CD4-positive, alpha-beta memory T cell (primary cell): ENCODE data around the gene WASHC3. TPM values are rescaled to one million over a fixed set of nuclear protein-coding genes. Genes with fewer than 3 reads are reported as not detected.
A peak's percentile ranks its signal among the peaks of the same experiment; 100 is the strongest.

Experiments used
- CTCF ChIA-PET: fragments of 350-600 bp; sonication (Branson Sonifier 250); formaldehyde crosslinking; loops from one replicate; lab custom pipeline; 2021; ENCODE audit warnings: inconsistent platforms; ENCODE audit not compliant: partially characterized antibody; lab: Charles Lee
- POLR2A ChIA-PET: fragments of 350-600 bp; sonication (Branson Sonifier 250); formaldehyde crosslinking; loops from one replicate; lab custom pipeline; 2021; ENCODE audit not compliant: partially characterized antibody; lab: Charles Lee
- DNase-seq, 5 donors: peaks; one replicate each; pipeline versions ENCODE4 v3.0.0 to v3.0.0-alpha.2; 2020 to 2022; ENCODE audit warnings: mixed read lengths in 1 of 5
- H3K27ac ChIP-seq: one replicate; pipeline ENCODE4 v1.7.0; 2013; ENCODE audit warnings: low read depth, low read length
- H3K27me3 ChIP-seq: 2 replicates; pipeline ENCODE4 v1.7.0; 2013; ENCODE audit warnings: mild to moderate bottlenecking, low read length, moderate library complexity; ENCODE audit not compliant: insufficient read depth
- H3K36me3 ChIP-seq: 2 replicates; pipeline ENCODE4 v1.7.0; 2013; ENCODE audit warnings: mild to moderate bottlenecking, low read length, moderate library complexity; ENCODE audit not compliant: insufficient read depth
- H3K4me1 ChIP-seq: 2 replicates; pipeline ENCODE4 v1.7.0; 2013; ENCODE audit warnings: mild to moderate bottlenecking, low read length, moderate library complexity; ENCODE audit not compliant: insufficient read depth
- H3K4me3 ChIP-seq, 2 donors: one replicate each; pipeline ENCODE4 v1.7.0; 2013; ENCODE audit warnings: low read length in 2 of 2, mild to moderate bottlenecking in 1 of 2
- H3K9me3 ChIP-seq, 2 donors: one replicate each; pipeline ENCODE4 v1.7.0; 2013; ENCODE audit warnings: low read length in 2 of 2, control low read depth in 1 of 2; ENCODE audit not compliant: control insufficient read depth in 1 of 2
- H3K27ac Mint-ChIP-seq, 7 donors: one replicate each; pipeline ENCODE4 v1.8.0; 2020 to 2021; ENCODE audit warnings: mixed read lengths in 7 of 7, mild to moderate bottlenecking in 6 of 7, inconsistent platforms in 3 of 7, moderate library complexity in 3 of 7
- H3K27me3 Mint-ChIP-seq, 2 donors: one replicate each; pipeline ENCODE4 v1.8.0; 2020 to 2021; ENCODE audit warnings: mixed read lengths in 2 of 2
- H3K36me3 Mint-ChIP-seq, 2 donors: one replicate each; pipeline ENCODE4 v1.8.0; 2020 to 2021; ENCODE audit warnings: mixed read lengths in 2 of 2, inconsistent platforms in 1 of 2, mild to moderate bottlenecking in 1 of 2
- H3K4me1 Mint-ChIP-seq, 4 donors: one replicate each; pipeline ENCODE4 v1.8.0; 2020 to 2021; ENCODE audit warnings: mixed read lengths in 4 of 4, mild to moderate bottlenecking in 1 of 4
- H3K4me3 Mint-ChIP-seq, 8 donors: one replicate each; pipeline ENCODE4 v1.8.0; 2020 to 2021; ENCODE audit warnings: mixed read lengths in 8 of 8, mild to moderate bottlenecking in 7 of 8, moderate library complexity in 6 of 8, inconsistent platforms in 3 of 8
- H3K9me3 Mint-ChIP-seq, 8 donors: one replicate each; pipeline ENCODE4 v1.8.0; 2020 to 2021; ENCODE audit warnings: mixed read lengths in 8 of 8, mild to moderate bottlenecking in 5 of 8, inconsistent platforms in 3 of 8, moderate library complexity in 1 of 8
- intact Hi-C: fragments of 100-400 bp; cut with micrococcal nuclease; formaldehyde crosslinking; loops from one replicate; pipeline ENCODE4 v1.15.1; 2023
- polyA plus RNA-seq, 2 donors: library from polyadenylated mRNA; unstranded; fragments of 300-500 nt; fragmentation: Illumina TruSeq; gene quantifications; one replicate each; pipeline ENCODE4 v1.2.3, GENCODE V29; 2021
- total RNA-seq, 2 experiments: library from RNA; stranded (reverse); gene quantifications; one replicate each; pipeline ENCODE4 v1.2.3, GENCODE V29; 2021

Gene WASHC3
- total and polyA plus RNA-seq, 4 experiments from 2014 or later, result 44.6 to 107 (median 70.3) TPM

DNA sequence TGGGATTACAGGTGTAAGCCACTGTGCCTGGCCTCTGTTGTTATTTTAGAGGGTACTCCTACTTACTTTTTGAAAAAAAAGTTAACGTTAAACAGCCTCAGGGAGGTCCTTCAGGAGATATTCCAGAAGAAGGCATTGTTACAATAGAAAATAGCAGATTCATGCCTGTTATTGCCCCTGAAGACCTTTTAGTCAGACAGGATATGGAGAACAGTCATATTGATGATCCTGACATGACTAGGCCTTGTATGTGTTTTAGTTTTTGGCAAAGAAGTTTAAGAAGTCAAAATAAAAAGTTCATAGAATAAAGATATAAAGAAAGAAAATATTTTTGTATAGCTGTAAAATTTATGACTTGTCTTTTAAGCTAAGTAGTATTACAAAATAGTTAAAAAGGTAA, 45.3 kb downstream of the WASHC3 start:
- no peaks in the 10 kb centered on the region for H3K4me1 Mint-ChIP-seq

DNA sequence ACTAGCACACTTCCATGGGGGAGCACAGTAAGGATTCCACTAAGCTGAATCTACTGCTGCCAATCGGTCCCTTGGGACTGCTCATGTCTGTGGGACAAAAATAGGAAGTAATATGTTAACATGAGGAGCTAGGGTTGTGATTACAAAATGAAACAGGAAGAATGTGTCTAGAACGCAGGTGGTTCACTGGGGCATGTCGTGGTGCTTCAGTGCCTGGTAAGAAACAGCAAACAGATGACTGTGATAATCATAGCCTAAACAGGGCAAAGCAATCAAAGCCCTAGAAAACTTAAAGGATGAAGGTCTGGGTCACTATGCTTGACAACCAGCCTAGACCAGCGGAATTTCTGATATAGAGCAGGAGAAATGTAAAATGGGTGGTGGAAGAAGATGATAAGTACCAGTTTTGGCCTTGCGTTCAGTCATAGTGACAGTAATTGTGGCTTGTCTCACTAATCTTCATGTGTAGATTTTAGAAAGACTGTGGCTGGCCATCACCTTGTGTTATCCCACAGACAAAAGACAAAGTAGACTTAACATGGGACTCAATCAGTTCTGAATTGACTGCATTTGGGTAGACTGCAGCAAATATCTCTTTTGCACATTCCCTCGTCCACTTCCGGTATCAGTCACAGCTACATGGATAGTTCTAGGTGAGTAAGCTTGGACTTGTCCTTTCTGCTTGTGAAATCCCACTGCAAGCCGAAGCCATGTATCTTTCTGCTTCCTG, 51.4 kb downstream of the WASHC3 start:
- Mint-ChIP-seq H3K27me3 (no peaks in the 10 kb centered on the region), H3K4me1 (no peaks in the 10 kb centered on the region), H3K4me3 (no peak overlapping the region), H3K27ac (peak overlapping the region in 1 of 7 donors; percentile 53), H3K9me3 (no peaks in the 10 kb centered on the region), H3K36me3 (peaks cover 33 to 43% of the 10 kb centered on the region in 2 donors)
- intact Hi-C loops, result no loop called here
- Histone ChIP-seq H3K27ac (no peak overlapping the region), H3K4me3 (no peak overlapping the region), H3K27me3 (no peaks in the 10 kb centered on the region), H3K9me3 (no peaks in the 10 kb centered on the region), H3K36me3 (no peaks in the 10 kb centered on the region), H3K4me1 (no peaks in the 10 kb centered on the region)
- ChIA-PET CTCF (no interaction called here), POLR2A (no interaction called here)
- no peak for DNase-seq

More for the DNA sequence above, 45.3 kb downstream of the WASHC3 start:
- intact Hi-C loops, result no loop called here
- DNase-seq, result no peak
- no peaks in the 10 kb centered on the region for H3K27me3 Mint-ChIP-seq
- POLR2A ChIA-PET, result no interaction called here
- no peak overlapping the region for H3K4me3 ChIP-seq
- peaks cover 43 to 55% of the 10 kb centered on the region in 2 donors for H3K36me3 Mint-ChIP-seq
- no peaks in the 10 kb centered on the region for H3K9me3 ChIP-seq
- peak overlapping the region in 1 of 7 donors; percentile 41 for H3K27ac Mint-ChIP-seq
- no peaks in the 10 kb centered on the region for H3K27me3 ChIP-seq
- H3K4me3 Mint-ChIP-seq, result no peak overlapping the region
- H3K4me1 ChIP-seq, result no peaks in the 10 kb centered on the region
- no peak overlapping the region for H3K27ac ChIP-seq
- H3K36me3 ChIP-seq, result peaks cover 4% of the 10 kb centered on the region
- CTCF ChIA-PET, result no interaction called here
- H3K9me3 Mint-ChIP-seq, result no peaks in the 10 kb centered on the region

DNA sequence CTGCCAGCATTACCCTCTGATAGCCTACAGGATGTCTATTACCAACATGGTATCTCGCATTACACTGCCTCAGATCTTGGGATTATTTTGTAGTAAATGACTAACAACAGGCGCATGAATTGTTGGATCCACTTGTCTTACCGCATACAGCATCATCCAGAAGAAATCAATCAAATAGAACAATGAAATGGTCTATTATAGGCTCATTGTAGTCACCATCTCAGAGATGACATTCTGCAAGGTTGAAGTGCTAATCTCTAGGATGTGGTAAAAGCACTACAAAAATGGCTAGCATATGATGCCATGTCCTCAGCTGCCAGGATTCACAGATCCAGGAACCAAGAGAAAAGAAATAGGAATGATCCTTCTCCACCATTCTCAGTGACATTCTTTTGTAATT, 52.0 kb downstream of the WASHC3 start:
- no peaks in the 10 kb centered on the region for H3K27me3 Mint-ChIP-seq
- H3K9me3 Mint-ChIP-seq, result no peaks in the 10 kb centered on the region
- ChIA-PET CTCF (no interaction called here), POLR2A (no interaction called here)
- no peak for DNase-seq
- peak overlapping the region in 1 of 7 donors; percentile 37 for H3K27ac Mint-ChIP-seq
- Histone ChIP-seq H3K4me1 (no peaks in the 10 kb centered on the region), H3K36me3 (no peaks in the 10 kb centered on the region), H3K9me3 (no peaks in the 10 kb centered on the region), H3K27me3 (no peaks in the 10 kb centered on the region), H3K27ac (no peak overlapping the region), H3K4me3 (no peak overlapping the region)
- intact Hi-C loops, result no loop called here
- no peak overlapping the region for H3K4me3 Mint-ChIP-seq
- H3K4me1 Mint-ChIP-seq, result no peaks in the 10 kb centered on the region
- peaks cover 32 to 41% of the 10 kb centered on the region in 2 donors for H3K36me3 Mint-ChIP-seq

DNA sequence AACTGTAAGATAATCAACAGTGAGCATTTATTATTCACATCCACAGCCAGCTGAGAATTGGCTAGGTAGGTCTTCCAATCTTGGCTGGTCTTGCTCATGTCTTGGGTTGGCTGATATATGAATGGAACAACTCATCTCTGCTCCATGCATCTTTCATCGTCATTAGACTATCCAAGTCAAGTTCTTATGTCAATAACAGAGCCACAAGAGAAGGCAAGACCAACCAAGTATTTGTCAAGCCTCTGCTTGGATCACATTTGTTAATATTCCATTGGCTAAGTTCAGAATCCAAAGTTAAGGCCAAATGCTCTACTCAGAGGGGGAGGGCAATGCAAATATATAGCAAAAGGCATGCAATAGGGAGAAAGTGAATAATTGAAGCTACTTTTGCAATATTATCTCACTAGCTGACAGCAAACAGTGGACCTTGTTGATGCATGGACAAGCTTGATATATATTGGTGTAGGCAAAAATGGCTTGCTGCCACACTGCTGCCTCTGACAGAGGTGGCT, 53.1 kb downstream of the WASHC3 start:
- ChIA-PET CTCF (no interaction called here), POLR2A (no interaction called here)
- no peaks in the 10 kb centered on the region for H3K4me1 ChIP-seq

DNA sequence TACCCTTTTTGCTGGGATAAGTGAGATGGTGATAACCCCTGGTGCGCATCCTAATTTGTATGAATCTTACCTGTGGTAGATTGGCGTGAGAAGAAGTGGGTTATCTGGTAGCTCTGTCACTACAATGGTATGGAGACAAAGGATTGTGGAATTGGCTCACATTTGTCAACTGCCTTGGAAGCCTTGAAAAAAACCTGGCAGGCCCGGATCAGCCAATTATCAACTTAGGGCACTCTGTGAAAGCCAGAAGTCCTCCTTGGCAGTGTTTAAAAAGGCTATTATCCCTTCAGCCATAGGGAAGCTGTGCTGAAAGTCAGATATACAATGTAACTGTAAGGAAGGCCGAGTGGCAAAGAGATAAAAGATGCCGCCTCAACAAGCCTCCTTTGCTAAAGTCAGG, 56.5 kb downstream of the WASHC3 start:
- POLR2A ChIA-PET, result no interaction called here
- H3K27ac Mint-ChIP-seq, result no peak overlapping the region
- Histone ChIP-seq H3K36me3 (no peaks in the 10 kb centered on the region), H3K27me3 (no peaks in the 10 kb centered on the region), H3K4me1 (no peaks in the 10 kb centered on the region), H3K9me3 (no peaks in the 10 kb centered on the region), H3K27ac (no peak overlapping the region), H3K4me3 (no peak overlapping the region)
- CTCF ChIA-PET, result no interaction called here
- DNase-seq, result no peak
- peaks cover 2% of the 10 kb centered on the region in 2 donors for H3K27me3 Mint-ChIP-seq
- peaks cover 10 to 11% of the 10 kb centered on the region in 2 donors for H3K36me3 Mint-ChIP-seq
- intact Hi-C loops, result no loop called here
- H3K4me1 Mint-ChIP-seq, result no peaks in the 10 kb centered on the region
- H3K4me3 Mint-ChIP-seq, result no peak overlapping the region
- H3K9me3 Mint-ChIP-seq, result no peaks in the 10 kb centered on the region

More for the DNA sequence above, 53.1 kb downstream of the WASHC3 start:
- Histone ChIP-seq H3K27ac (no peak overlapping the region), H3K27me3 (no peaks in the 10 kb centered on the region), H3K36me3 (no peaks in the 10 kb centered on the region), H3K9me3 (no peaks in the 10 kb centered on the region), H3K4me3 (no peak overlapping the region)
- H3K9me3 Mint-ChIP-seq, result no peaks in the 10 kb centered on the region
- no peaks in the 10 kb centered on the region for H3K27me3 Mint-ChIP-seq
- peaks cover 32 to 38% of the 10 kb centered on the region in 2 donors for H3K36me3 Mint-ChIP-seq
- H3K4me3 Mint-ChIP-seq, result no peak overlapping the region
- DNase-seq, result no peak
- H3K27ac Mint-ChIP-seq, result no peak overlapping the region
- intact Hi-C loops, result no loop called here
- no peaks in the 10 kb centered on the region for H3K4me1 Mint-ChIP-seq

DNA sequence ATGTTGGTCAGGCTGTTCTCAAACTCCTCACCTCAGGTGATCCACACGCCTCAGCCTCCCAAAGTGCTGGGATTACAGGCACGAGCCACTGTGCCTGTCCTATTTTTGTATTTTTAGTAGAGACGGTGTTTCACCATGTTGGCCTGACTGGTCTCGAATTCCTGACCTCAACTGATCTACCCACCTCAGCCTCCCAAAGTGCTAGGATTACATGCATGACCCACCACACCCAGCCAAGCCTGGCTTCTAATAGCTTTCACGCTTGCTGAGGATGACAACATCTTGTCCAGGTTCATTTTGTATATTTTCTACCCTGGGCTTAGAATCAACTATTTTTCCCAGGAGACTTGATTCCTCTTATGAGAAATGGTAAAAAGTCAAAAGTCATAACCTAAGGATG, 64.7 kb downstream of the WASHC3 start:
- Mint-ChIP-seq H3K27ac (no peak overlapping the region), H3K9me3 (no peaks in the 10 kb centered on the region), H3K4me1 (no peaks in the 10 kb centered on the region), H3K36me3 (no peaks in the 10 kb centered on the region), H3K27me3 (peaks cover 15 to 30% of the 10 kb centered on the region in 2 donors), H3K4me3 (no peak overlapping the region)
- ChIA-PET POLR2A (no interaction called here), CTCF (no interaction called here)
- no peaks in the 10 kb centered on the region for H3K27me3 ChIP-seq
- no peaks in the 10 kb centered on the region for H3K4me1 ChIP-seq
- intact Hi-C loops, result no loop called here
- H3K9me3 ChIP-seq, result no peaks in the 10 kb centered on the region
- no peak for DNase-seq
- H3K27ac ChIP-seq, result no peak overlapping the region
- H3K4me3 ChIP-seq, result no peak overlapping the region
- H3K36me3 ChIP-seq, result no peaks in the 10 kb centered on the region

DNA sequence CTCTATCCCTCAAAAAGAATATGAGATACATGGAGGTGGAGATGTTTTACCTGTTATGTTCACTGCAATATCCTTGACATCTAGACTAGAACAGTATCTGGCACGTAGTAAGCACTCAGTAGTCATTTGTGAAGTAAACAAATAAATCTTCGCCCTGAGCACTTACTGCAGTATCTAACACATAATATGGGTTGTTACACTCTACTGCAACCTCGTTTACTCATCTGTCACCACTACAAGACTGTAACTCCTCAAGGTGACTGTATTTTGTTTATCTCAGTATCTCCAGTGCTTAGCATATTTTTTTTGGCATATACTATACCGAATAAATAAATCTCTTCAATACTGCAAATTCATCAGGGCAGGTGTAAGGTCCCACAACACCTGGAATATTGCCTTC, 66.1 kb downstream of the WASHC3 start:
- intact Hi-C loops, result no loop called here
- H3K4me1 ChIP-seq, result no peaks in the 10 kb centered on the region
- no peaks in the 10 kb centered on the region for H3K36me3 ChIP-seq
- Mint-ChIP-seq H3K9me3 (no peaks in the 10 kb centered on the region), H3K27me3 (peaks cover 19 to 29% of the 10 kb centered on the region in 2 donors), H3K4me1 (no peaks in the 10 kb centered on the region), H3K27ac (no peak overlapping the region), H3K36me3 (no peaks in the 10 kb centered on the region), H3K4me3 (no peak overlapping the region)
- no peak for DNase-seq
- POLR2A ChIA-PET, result no interaction called here
- CTCF ChIA-PET, result no interaction called here
- H3K4me3 ChIP-seq, result no peak overlapping the region
- H3K27me3 ChIP-seq, result no peaks in the 10 kb centered on the region
- no peaks in the 10 kb centered on the region for H3K9me3 ChIP-seq
- no peak overlapping the region for H3K27ac ChIP-seq
